SK-N-SH treated with all-trans-retinoic acid at 6 μM for 48 hours (cell line): ENCODE data around the gene CLSTN3.

Source experiments
- PPARA ChIP-seq: fragments of 250-450 bp; sonication (Bioruptor Pico); IDR thresholded peaks from 2 replicates; pipeline ENCODE4 v1.5.0; 2020; ENCODE audit warnings: mild to moderate bottlenecking, borderline replicate concordance
- TOX ChIP-seq: fragments of 250-450 bp; sonication (Bioruptor Pico); IDR thresholded peaks from 2 replicates; pipeline ENCODE4 v1.8.0; 2021; ENCODE audit warnings: mild to moderate bottlenecking, moderate library complexity, borderline replicate concordance

- no peak for TF ChIP-seq PPARA (CRISPR knock-in tag)
- TF ChIP-seq TOX (CRISPR knock-in tag), result no peak
Observed at GRCh38 chr12:7158781-7159609, 28.8 kb downstream of the CLSTN3 start.
